HG03280 (cell line): ENCODE measurements around the gene CNKSR1.

Experiments
- ATAC-seq: cut with Tn5 transposase; IDR thresholded peaks from one replicate; pipeline ENCODE4 v1.9.1; 2021; ENCODE audit warnings: mild to moderate bottlenecking, moderate library complexity; ENCODE audit not compliant: unreplicated experiment

The CNKSR1 gene

DNA sequence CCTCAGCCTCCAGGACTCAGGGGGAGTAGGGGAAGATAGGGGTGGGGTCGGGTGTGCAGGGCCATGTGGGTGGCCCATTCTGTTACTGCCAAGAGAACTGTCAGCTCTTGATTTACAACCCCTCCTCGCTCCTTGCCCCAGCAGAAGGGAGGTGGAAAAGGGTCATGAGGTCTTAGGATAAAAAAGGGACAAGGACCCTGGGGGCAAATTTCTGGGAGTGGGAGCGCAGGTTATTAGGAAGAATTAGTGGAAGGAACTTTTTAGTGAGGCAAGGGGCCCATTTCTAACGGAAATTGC, 17.6 kb upstream of the CNKSR1 start:
- no peak for ATAC-seq

GRCh38 chr1:26160527-26161414, 16.5 kb upstream of the CNKSR1 start:
- ATAC-seq: no peak

GRCh38 chr1:26161415-26162219, 15.7 kb upstream of the CNKSR1 start:
- no peak for ATAC-seq

DNA sequence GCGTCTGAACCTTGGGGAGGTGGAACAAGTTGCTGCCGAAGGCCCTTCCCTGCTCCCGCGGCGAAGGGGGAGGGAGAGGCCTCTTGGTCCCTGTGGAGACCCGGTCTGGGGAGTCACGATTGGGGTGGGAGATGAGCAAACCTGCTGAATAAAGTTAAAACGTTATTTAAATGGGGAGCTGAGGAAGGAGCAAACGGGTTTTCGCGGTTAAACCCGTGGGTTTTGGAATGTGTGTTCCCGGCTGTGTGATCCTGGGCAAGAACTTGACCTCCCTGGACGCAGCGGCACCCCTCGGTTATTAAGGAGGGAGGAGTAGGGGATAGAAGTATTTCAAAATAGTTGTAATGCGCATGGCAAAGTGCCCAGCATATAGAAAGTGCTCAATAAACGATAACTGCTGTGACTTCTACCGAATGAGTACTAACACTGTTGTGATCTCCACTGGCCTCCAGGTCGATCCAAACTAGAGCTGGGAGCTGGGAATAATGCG, 15.0 kb upstream of the CNKSR1 start:
- no peak for ATAC-seq

- no peak for ATAC-seq
Measured at GRCh38 chr1:26163684-26164035, 13.6 kb upstream of the CNKSR1 start.

- ATAC-seq: no peak
Measured at GRCh38 chr1:26164036-26164860, 13.0 kb upstream of the CNKSR1 start.

- no peak for ATAC-seq
Measured at GRCh38 chr1:26164861-26165842, 12.1 kb upstream of the CNKSR1 start.

- no peak for ATAC-seq
Measured at GRCh38 chr1:26166719-26167281, 10.5 kb upstream of the CNKSR1 start.

- ATAC-seq: no peak
Measured at GRCh38 chr1:26168410-26169197, 8.7 kb upstream of the CNKSR1 start, which contains the start of gene C1orf232. Gene C1orf232 (minus strand): TSS chr1:26168963. CDS start chr1:26168499, 464 bp downstream.

DNA sequence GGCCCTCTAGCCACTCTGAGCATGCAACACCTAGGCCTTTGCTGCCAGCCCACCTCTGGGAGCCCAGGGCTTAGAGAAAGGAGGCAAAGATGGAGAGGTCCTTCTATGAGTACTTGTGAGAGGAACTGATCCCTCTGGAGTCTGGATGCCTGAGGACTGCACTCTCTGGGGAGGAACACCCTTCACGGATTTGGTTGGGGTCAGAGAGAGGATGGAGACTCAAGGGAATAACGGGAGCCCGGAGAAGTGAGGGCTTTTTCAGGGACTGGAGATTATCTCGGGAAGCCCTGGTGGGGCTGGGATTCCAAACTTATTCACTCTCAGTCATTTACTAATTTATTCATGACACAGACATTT, 8.1 kb upstream of the CNKSR1 start:
- no peak for ATAC-seq

GRCh38 chr1:26169669-26170471, 7.4 kb upstream of the CNKSR1 start, which contains the start of gene ZNF593:
Gene ZNF593 (plus strand): TSS chr1:26169908. CDS start chr1:26169984, 76 bp downstream.
- ATAC-seq: peak; percentile 97

DNA sequence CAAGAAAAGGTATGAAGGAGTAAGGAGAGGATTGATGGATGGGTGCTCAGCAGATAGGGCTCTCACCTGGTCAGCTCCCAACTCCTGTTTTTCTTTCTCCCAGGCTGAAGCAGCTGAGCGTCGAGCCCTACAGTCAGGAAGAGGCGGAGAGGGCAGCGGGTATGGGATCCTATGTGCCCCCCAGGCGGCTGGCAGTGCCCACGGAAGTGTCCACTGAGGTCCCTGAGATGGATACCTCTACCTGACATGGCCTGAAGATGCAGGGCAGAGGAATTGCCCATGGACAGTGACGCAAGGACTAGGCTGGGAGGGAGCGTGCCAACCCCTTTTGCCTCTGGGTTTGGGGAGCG, 6.8 kb upstream of the CNKSR1 start:
- no peak for ATAC-seq

- ATAC-seq: no peak
Measured at GRCh38 chr1:26171084-26172072, 5.9 kb upstream of the CNKSR1 start, which contains the start of gene ZNF593OS. Gene ZNF593OS (minus strand): TSS chr1:26171832. CDS start chr1:26171661, 171 bp downstream.

- ATAC-seq: no peak
Measured at GRCh38 chr1:26175346-26175745, 1.9 kb upstream of the CNKSR1 start.

DNA sequence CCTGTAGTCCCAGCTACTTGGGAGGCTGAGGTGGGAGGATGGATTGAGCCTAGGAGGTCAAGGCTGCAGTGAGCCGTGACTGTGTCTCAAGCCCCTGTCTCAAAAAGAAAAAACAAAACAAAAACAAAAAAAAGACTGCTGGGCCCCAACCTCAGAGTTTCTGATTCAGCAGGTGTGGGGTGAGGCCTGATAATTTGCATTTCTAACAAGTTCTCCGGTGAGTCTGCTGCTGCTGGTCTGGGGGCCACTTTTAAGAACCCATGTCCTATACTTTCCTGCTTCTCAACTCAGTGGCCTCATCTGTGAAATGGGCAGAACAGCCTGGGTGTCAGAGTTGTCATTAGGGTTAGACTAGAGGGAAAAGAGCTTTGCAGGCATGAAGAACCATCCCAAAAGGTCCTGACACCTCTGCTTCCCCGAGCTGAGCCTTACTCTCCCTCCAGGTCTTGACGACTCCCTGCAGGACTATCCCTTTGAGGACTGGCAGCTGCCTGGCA, 2.8 kb downstream of the CNKSR1 start:
- ATAC-seq: no peak

GRCh38 chr1:26181586-26182382, 4.5 kb downstream of the CNKSR1 start:
- no peak for ATAC-seq
